ENCODE measurements around the gene MDFI. TPM values are rescaled to one million over a fixed set of nuclear protein-coding genes. Genes with fewer than 3 reads are reported as not detected.

MDFI gene
- total RNA-seq (2022; extraction: Qiagen RNA extraction; ENCODE audit: low read depth) = 0.40 to 0.77 TPM (median 0.57 TPM) in 5 replicates

GRCh38 chr6:41638002-41638934, at the start of gene MDFI:
MDFI (plus strand) TSS chr6:41638468; CDS start chr6:41638750, 282 bp downstream.

Other genes with a start within 250 kb of the MDFI start
- 17.9 to 26.6 TPM (median 24.2 TPM) in 5 replicates for gene FOXP4, start 92.1 kb upstream of the MDFI start, total RNA-seq (2022; extraction: Qiagen RNA extraction; ENCODE audit: low read depth)
- 5.0 to 8.0 TPM (median 6.8 TPM) in 5 replicates for gene TFEB, start 97.1 kb downstream of the MDFI start, total RNA-seq (2022; extraction: Qiagen RNA extraction; ENCODE audit: low read depth)
- not detected in 5 replicates for gene PGC, start 108.9 kb downstream of the MDFI start, total RNA-seq (2022; extraction: Qiagen RNA extraction; ENCODE audit: low read depth)
- gene FRS3, start 141.4 kb downstream of the MDFI start, total RNA-seq (2022; extraction: Qiagen RNA extraction; ENCODE audit: low read depth) = 2.0 to 5.1 TPM (median 2.5 TPM) in 5 replicates
- 0.68 to 0.95 TPM (median 0.81 TPM) in 5 replicates for gene PRICKLE4, start 142.3 kb downstream of the MDFI start, total RNA-seq (2022; extraction: Qiagen RNA extraction; ENCODE audit: low read depth)
- 296 to 313 TPM (median 302 TPM) in 5 replicates for gene TOMM6, start 149.2 kb downstream of the MDFI start, total RNA-seq (2022; extraction: Qiagen RNA extraction; ENCODE audit: low read depth)

All from A549 treated with GW870086 at 1 μM for 4 hours (cell line).